DND-41 (cell line): ENCODE results near the gene SNCAIP.

Experiments used
- ATAC-seq: fragments of 200-7000 bp; cut with Tn5 transposase; 3 replicates; pipeline ENCODE4 v1.9.1; 2021; ENCODE audit warnings: low read depth; ENCODE audit not compliant: insufficient read depth
- DNase-seq: peaks from one replicate; pipeline ENCODE4 v3.0.0-alpha.2; 2020
- H2AFZ ChIP-seq: 2 replicates; pipeline ENCODE4 v1.6.0; 2012; ENCODE audit warnings: low read depth, low read length
- H3K27ac ChIP-seq: 2 replicates; pipeline ENCODE4 v1.5.1; 2012; ENCODE audit warnings: low read length, inconsistent platforms
- H3K27me3 ChIP-seq: fragments of 200-600 bp; sonication (generic); 2 replicates; pipeline ENCODE4 v1.6.0; 2012; ENCODE audit warnings: low read length, mild to moderate bottlenecking, inconsistent platforms; ENCODE audit not compliant: insufficient read depth, poor library complexity
- H3K36me3 ChIP-seq: 2 replicates; pipeline ENCODE4 v1.5.1; 2012; ENCODE audit warnings: low read length, inconsistent platforms; ENCODE audit not compliant: insufficient read depth
- H3K4me1 ChIP-seq: 2 replicates; pipeline ENCODE4 v1.5.1; 2012; ENCODE audit warnings: mild to moderate bottlenecking, low read length; ENCODE audit not compliant: insufficient read depth
- H3K4me2 ChIP-seq: 2 replicates; pipeline ENCODE4 v1.6.0; 2012; ENCODE audit warnings: mild to moderate bottlenecking, moderate library complexity, low read length, inconsistent platforms; ENCODE audit not compliant: insufficient read depth
- H3K4me3 ChIP-seq, 2 experiments: fragments of 200-600 bp in 1 of 2; shearing (Covaris generic) in 1 of 2; 2 replicates each; pipeline ENCODE4 v1.5.1; 2012 to 2016; ENCODE audit warnings: inconsistent platforms in 2 of 2, low read length in 2 of 2, mild to moderate bottlenecking in 2 of 2, low read depth in 1 of 2, moderate library complexity in 1 of 2
- H3K79me2 ChIP-seq: 2 replicates; pipeline ENCODE4 v1.6.0; 2012; ENCODE audit warnings: low read length, inconsistent platforms; ENCODE audit not compliant: insufficient read depth
- H3K9ac ChIP-seq: 2 replicates; pipeline ENCODE4 v1.6.0; 2012; ENCODE audit warnings: low read depth, mild to moderate bottlenecking, inconsistent platforms, low read length, moderate library complexity
- H3K9me3 ChIP-seq: 2 replicates; pipeline ENCODE4 v1.5.1; 2012; ENCODE audit warnings: low read length, moderate library complexity, mild to moderate bottlenecking, inconsistent platforms; ENCODE audit not compliant: insufficient read depth, severe bottlenecking
- H4K20me1 ChIP-seq: 2 replicates; pipeline ENCODE4 v1.6.0; 2012; ENCODE audit warnings: low read length; ENCODE audit not compliant: insufficient read depth
- EZH2 ChIP-seq: IDR thresholded peaks from 3 replicates; pipeline ENCODE4 v1.6.1; 2012; ENCODE audit warnings: borderline replicate concordance, low read depth, mild to moderate bottlenecking, moderate library complexity, low read length, inconsistent platforms; ENCODE audit not compliant: severe bottlenecking
- TF ChIP-seq, protein P1 (sequence below): IDR thresholded peaks from 2 replicates; pipeline ENCODE4 v1.5.1; 2012; ENCODE audit warnings: borderline replicate concordance, low read length, moderate library complexity, mild to moderate bottlenecking; ENCODE audit not compliant: poor library complexity, severe bottlenecking; ENCODE audit errors: extremely low read depth

Gene SNCAIP

GRCh38 chr5:122346897-122347581 lies 35.0 kb downstream of the SNCAIP start:
- DNase-seq (no peak), ATAC-seq (no peak)
- no peak overlapping the region for H3K9ac ChIP-seq
- H3K79me2 ChIP-seq: no peaks in the 10 kb centered on the region
- no peaks in the 10 kb centered on the region for H3K4me1 ChIP-seq
- no peak overlapping the region for H3K4me2 ChIP-seq
- TF ChIP-seq, protein P1, sequence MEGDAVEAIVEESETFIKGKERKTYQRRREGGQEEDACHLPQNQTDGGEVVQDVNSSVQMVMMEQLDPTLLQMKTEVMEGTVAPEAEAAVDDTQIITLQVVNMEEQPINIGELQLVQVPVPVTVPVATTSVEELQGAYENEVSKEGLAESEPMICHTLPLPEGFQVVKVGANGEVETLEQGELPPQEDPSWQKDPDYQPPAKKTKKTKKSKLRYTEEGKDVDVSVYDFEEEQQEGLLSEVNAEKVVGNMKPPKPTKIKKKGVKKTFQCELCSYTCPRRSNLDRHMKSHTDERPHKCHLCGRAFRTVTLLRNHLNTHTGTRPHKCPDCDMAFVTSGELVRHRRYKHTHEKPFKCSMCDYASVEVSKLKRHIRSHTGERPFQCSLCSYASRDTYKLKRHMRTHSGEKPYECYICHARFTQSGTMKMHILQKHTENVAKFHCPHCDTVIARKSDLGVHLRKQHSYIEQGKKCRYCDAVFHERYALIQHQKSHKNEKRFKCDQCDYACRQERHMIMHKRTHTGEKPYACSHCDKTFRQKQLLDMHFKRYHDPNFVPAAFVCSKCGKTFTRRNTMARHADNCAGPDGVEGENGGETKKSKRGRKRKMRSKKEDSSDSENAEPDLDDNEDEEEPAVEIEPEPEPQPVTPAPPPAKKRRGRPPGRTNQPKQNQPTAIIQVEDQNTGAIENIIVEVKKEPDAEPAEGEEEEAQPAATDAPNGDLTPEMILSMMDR: no peak
- TF ChIP-seq EZH2: no peak
- no peaks in the 10 kb centered on the region for H3K27me3 ChIP-seq
- no peaks in the 10 kb centered on the region for H3K36me3 ChIP-seq
- H3K27ac ChIP-seq: no peak overlapping the region
- no peak overlapping the region for H3K4me3 ChIP-seq
- no peaks in the 10 kb centered on the region for H4K20me1 ChIP-seq
- no peak overlapping the region for H2AFZ ChIP-seq
- H3K9me3 ChIP-seq: no peaks in the 10 kb centered on the region

- H3K4me1 ChIP-seq: no peaks in the 10 kb centered on the region
- H3K9me3 ChIP-seq: no peaks in the 10 kb centered on the region
- no peak overlapping the region for H3K4me2 ChIP-seq
- DNase-seq (no peak), ATAC-seq (no peak)
- no peaks in the 10 kb centered on the region for H4K20me1 ChIP-seq
- H3K36me3 ChIP-seq: no peaks in the 10 kb centered on the region
- H3K9ac ChIP-seq: no peak overlapping the region
- TF ChIP-seq, protein P1: no peak
- no peak for TF ChIP-seq EZH2
- no peak overlapping the region for H3K27ac ChIP-seq
- no peaks in the 10 kb centered on the region for H3K79me2 ChIP-seq
- H3K27me3 ChIP-seq: no peaks in the 10 kb centered on the region
- no peak overlapping the region for H2AFZ ChIP-seq
- no peak overlapping the region for H3K4me3 ChIP-seq
Measured at GRCh38 chr5:122350496-122350895, 38.5 kb downstream of the SNCAIP start.

DNA sequence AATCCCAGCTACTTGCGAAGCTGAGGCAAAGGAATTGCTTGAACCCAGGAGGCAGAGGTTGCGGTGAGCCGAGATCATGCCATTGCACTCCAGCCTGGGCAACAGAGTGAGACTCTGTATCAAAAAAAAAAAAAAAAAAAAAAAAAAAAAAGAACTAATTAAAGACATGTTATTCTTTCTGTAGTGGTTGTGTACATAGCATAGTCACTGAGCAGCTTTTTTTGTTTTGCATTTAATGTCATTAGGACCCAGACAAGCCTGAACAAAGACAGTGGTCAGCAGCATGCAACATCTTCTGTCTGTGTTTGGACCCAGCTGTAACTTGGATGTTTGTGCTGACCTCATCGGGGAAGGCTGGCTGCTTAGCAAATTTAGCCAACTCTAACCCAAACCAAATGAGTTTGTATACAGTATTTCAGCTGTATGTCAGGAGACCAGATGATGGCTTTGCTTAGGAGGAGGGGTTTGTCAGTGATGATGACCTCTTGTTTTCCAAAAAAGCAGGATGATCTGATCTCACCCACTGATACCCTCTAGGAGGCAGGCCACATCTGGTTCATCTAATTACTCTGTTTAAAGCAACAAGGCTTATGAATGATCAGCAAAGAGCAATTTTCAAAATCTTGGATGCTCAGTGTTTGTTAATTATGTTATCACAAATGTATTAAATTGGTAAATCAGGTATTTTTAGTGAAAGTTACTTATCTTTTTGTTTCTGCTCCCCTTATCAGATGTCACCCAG lies 39.5 kb downstream of the SNCAIP start:
- Histone ChIP-seq H3K27me3 (no peaks in the 10 kb centered on the region), H3K4me3 (no peak overlapping the region), H3K9me3 (no peaks in the 10 kb centered on the region), H4K20me1 (no peaks in the 10 kb centered on the region), H3K79me2 (no peaks in the 10 kb centered on the region), H3K4me2 (no peak overlapping the region), H3K36me3 (no peaks in the 10 kb centered on the region), H3K4me1 (no peaks in the 10 kb centered on the region), H3K27ac (no peak overlapping the region), H2AFZ (no peak overlapping the region), H3K9ac (no peak overlapping the region)
- DNase-seq (no peak), ATAC-seq (no peak)
- TF ChIP-seq EZH2: no peak
- TF ChIP-seq, protein P1: no peak
